Activated naive CD4-positive, alpha-beta T cell treated with anti-CD3 and anti-CD28 coated beads, Interleukin-2, amount 50 U/mL, for 16 hours (primary cell): Measurements from ENCODE around the gene ADAMTS12.
"Not testable (repeated sequence)": the region's sequence is repeated elsewhere in the genome, so short reads cannot be mapped to it uniquely, and the experiment has no call there.

Experiments used
- DNase-seq: peaks from one replicate; pipeline ENCODE4 v3.0.0-alpha.2; 2020

Gene ADAMTS12

DNA sequence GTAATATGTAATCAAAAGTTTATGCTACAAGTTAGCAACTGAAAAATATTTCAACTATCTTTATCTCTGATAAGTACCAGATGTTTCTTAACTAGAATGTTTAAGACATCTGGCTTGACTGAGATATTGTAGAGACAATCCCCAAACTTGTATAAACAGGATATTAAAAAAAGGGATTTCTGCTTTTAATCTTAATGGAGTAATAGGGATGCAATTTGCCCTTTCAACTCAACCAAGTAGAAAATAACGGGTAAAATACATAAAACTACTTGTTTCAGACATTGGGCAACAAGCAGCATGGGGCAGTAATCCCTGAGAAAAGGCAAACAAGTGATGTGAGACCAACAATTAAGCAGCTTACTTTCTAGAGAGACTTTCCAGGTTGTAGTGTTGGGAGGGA lies 9.4 kb upstream of the ADAMTS12 start:
- no peak for DNase-seq

DNA sequence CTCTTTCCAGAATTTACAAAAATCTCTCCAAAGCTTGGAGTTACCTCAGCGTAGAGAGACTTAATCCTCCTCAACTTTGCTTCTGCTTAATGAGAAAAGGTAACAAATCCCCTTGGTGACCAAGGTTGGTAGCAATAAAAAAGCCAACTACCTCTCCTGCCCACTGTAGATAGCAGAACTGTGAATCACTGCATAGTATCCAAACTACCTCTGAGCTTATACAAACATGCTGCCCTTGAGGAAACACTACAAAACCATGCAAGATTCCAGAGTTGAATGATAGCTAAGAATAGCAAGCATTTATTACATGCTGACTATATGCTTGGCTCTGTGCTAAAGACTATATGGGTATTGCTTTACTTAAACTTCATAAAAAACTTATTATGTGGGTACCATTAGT lies 2.8 kb upstream of the ADAMTS12 start:
- no peak for DNase-seq

DNA sequence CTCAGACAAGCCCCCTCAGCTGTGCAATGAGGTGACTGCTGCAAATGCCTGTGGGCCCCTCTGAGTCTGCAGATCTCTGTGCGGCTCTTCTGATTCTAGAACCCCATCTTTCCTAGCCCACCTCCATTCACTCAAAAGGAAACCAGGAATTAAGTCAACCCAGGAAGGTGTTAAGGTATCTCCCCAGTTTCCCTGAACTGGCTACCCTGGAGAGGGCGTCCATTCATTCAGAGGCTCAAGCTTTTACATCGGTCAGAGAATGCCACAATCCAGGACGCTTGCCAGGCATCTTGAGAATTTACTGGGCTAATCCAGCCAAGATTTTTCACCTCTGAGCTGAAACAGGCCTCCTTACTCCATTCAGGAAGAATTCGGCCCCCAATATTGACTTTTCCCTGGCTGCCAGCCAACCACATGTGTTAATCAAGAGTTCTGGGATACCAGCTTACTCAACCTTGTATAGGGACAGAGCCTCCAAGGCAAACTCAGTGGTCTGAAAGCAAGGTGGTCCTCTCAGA lies 889 bp upstream of the ADAMTS12 start:
- DNase-seq = no peak

DNA sequence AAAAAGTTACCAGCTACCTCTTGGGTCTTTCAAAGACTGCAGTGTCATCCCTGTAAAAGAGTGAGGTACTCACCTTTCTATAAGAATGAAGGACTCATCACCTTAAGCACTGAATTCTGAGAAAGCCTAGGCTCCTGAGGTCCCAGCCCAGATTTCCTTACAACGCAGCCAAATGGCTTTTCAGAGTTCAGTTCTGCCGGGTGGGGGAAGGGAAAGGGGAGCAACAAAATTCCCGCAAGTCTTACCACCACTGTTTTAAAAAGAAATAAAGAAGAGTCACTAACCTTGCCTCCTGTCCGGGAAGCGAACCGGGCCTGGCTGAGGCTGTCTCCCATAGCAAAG lies 373 bp downstream of the ADAMTS12 start:
- no peak for DNase-seq

DNA sequence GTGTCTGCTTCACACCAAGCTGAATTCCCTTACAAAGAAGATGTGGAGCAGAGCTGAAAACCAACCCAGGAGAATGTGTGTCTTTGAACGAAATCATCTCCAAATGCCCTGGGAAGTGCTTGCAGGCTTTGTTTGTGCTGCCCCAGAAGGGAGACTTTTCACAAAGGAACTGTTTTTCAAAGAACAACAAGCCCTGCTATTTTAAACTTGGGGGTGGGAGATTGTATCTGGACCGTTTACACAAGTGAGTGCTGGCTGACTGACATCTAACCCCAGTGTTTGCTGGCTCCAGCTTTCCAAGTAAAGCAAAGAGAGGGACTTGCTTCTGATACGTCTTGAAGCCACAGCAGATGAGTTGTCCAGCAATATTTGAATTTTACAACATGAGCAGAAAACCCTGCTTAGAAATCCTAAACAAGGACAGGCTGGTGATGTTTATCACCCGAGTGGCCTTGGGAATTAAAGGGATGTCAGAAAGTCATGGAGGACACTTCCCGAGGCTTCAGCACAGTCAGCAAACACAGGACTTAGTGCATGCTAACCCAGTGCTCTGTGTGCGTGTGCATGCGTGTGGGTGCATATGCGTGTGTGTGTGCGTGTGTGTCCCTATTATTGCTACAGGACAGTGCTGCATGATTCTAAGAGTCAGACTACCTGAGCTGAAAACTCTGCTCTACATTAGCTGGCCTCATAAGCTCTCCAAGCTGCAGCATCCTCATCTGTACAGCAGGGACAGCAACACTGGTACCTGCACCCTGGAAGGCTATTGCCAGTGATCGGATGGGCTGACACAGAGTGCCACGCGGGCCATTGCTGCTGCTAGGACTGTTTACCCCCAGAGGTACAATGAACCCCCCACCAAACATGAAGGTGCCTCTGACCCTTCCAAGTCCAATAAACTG lies 1.4 kb downstream of the ADAMTS12 start:
- no peak for DNase-seq

- DNase-seq = no peak
Measured at GRCh38 chr5:33888587-33888986, 3.2 kb downstream of the ADAMTS12 start.

DNA sequence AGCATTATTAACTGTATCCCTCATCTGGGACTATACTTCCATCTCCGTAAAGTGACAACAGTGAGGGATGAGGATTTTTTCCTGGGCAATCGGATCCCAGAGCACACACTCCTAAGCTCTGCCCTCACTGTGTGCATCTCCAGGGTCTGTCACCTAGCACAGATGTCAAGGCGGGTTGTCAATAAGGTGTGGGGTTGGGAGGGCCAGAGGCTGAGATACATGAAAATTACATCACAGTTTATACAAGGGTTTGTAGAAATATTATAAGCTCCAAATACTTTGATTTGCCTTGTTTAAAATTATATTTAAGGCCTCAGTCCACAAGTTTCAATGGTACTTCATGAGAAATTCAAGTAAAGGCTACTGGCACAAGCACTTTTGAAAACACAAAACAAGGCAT lies 4.5 kb downstream of the ADAMTS12 start:
- DNase-seq = no peak

- DNase-seq = no peak
Measured at GRCh38 chr5:33886283-33886682, 5.5 kb downstream of the ADAMTS12 start.

GRCh38 chr5:33885679-33886078 lies 6.1 kb downstream of the ADAMTS12 start:
- DNase-seq = no peak

DNA sequence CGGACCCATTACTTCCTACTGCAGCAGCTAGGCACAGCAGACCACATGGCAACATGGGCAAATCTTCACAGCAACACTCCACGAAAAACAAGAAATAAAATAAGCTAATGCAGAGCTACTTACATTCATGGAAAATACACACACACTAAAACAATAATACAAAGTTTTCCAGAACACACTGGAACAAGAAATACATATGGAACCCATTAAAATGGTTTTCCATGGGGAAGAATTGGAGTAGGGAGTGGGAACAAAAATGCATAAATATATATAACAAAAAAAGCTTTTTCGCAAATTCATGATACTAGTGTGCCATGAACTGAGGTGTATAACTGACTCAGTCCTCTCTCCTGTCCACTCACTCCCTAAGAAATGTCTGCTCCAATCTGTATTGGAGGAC lies 8.3 kb downstream of the ADAMTS12 start:
- no peak for DNase-seq

DNA sequence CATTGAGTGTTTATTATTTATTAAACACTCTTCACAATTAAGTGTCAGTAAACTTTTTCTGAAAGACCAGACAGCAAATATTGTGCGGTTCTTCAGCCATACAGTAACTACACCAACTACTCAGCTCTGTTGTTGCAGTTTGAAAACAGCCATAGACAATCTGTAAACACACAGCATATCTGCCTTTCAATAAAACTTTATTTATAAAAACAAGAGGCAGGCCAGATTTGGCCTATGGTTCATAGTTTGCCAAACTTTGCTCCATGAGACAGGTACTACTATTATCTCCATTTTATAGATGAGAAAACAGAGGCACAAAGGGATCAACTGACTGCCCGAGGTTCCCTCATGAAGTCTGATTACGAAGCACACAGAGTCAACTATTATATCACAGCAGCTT lies 11.5 kb downstream of the ADAMTS12 start:
- no peak for DNase-seq

DNA sequence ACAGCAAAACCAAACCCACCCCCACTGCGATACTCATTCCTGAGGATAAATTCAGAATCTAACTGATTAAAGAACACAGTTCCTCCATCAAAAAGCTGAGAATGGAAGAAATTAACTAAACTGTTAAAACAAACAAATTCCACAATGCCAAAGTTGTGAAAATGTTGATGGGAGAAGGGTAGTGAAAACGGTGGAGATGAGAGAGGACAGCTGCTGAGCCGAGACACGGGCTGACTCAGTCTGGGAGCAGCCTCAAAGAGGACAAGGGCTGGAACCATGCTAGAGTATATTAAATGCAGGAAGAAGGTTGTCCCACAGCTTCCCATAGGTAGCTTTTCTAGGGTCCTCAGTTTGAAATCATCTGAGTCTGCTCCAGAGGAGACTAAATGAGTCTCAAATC lies 14.3 kb downstream of the ADAMTS12 start:
- DNase-seq = no peak

DNA sequence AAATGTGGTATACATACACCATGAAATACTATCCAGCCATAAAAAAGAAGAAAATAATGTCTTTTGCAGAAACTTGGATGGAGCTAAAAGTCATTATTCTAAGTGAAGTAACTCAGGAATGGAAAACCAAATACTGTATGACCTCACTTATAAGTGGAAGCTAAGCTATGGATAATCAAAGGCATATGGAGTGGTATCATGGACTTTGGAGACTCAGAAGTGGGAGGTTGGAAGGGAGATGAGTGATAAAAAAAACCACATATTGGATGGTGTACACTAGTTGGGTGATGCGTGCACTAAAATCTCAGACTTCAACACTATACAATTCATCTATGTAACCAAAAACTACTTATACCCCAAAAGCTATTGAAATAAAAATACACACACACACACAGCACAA lies 24.5 kb downstream of the ADAMTS12 start:
- no peak for DNase-seq

- DNase-seq = not testable (repeated sequence)
Measured at GRCh38 chr5:33859177-33859576, 32.6 kb downstream of the ADAMTS12 start.

GRCh38 chr5:33857037-33857436 lies 34.8 kb downstream of the ADAMTS12 start:
- DNase-seq = no peak

- DNase-seq = no peak
Measured at GRCh38 chr5:33855396-33855795, 36.4 kb downstream of the ADAMTS12 start.

DNA sequence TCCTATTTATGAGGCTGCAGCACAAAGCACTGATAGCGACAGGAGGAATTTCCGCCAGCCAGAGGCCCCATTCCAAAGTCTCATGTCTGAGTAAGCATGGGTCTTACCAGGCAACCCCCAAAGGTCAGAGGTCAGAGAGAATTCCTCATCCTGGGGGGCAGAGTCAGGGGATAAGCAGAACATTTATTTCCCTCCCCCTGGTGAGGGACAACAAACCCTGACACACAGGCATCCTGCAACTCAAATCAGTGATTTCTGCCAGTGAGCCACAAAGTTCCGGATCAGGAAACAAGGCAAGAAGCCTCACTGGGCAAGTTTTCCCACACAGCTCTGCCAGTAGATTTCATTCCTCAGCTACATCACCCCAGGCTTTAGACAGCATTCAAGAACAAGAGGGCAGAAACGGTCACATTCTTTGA lies 37.0 kb downstream of the ADAMTS12 start:
- DNase-seq = no peak

DNA sequence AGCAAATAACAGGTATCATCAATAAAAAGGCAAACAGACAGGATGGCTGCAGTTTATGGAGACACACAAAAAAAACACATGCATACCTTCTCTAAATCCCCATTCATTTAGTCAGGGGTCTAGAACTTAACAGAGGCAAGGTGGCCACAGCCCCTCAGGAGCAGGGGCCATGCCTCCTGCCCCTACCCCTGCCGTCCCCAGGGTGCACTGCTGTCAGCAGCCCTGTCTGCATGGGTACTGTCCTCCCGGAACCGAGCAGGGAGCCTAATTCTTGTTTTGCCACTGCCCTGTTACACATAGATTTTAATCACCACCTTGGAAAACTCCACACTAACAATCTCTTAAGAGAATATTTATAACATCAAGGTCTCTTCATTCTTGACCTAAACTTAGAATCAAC lies 39.0 kb downstream of the ADAMTS12 start:
- DNase-seq = no peak

DNA sequence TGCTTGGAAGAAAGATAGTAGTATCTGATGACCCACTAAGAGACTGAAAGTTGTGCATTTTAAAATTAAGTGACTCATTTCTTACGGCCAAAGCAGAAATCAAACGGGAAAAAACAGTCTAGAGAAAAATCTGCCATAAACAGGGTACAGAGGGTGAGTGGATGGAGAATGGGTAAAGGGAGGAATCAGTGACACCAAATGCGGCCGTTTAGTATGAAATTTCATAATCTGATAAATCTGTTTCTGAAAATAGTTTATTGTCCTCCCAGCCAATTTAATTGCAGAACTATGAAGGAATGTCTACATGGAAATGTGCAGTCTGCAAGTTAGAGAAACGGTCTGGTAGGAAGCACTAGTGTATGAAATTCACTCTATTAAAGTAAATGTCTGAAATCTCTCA lies 39.5 kb downstream of the ADAMTS12 start:
- DNase-seq = no peak

DNA sequence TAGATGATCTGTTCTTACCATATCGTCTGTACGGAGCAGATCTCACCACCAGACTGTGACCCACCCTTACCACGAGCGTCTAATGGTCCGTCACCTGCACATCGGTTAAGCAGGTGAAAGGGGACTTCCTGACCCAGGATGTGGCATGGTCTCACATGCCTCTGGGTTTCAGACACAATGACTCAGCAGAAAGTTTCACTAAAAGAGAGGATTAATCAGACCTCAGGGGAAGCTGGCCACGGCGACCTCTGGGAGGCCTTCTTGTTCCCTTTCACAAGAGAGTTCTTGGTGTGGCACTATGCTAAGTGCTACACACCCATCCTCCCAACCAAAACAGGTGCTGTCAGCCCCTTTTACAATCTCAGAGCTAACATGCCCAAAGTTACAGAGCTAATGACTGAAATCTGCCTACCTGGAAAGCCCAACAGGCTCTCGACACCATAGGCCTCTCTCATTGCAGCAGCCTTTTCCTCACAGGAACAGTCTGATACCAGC lies 41.6 kb downstream of the ADAMTS12 start:
- DNase-seq = no peak

- no peak for DNase-seq
Measured at GRCh38 chr5:33848554-33848953, 43.2 kb downstream of the ADAMTS12 start.

DNA sequence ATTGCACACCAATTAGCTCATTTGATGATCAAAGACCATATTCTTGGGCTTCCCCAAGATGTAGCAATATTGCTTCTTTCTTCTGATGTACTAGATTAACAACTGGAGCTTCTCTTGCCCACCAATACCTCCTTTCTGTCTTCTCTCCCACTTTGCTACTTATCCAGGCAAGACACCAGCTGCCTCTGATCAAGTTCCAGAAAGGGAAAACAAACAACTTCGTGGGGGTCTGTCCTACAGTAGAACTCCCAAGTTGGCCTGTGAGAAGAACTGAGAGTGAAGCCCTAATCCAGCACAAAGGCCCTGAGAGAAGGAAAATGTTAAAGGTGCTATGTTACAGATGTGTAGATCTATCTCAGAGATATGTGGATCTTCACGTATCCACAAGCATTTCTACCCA lies 44.9 kb downstream of the ADAMTS12 start:
- no peak for DNase-seq

DNA sequence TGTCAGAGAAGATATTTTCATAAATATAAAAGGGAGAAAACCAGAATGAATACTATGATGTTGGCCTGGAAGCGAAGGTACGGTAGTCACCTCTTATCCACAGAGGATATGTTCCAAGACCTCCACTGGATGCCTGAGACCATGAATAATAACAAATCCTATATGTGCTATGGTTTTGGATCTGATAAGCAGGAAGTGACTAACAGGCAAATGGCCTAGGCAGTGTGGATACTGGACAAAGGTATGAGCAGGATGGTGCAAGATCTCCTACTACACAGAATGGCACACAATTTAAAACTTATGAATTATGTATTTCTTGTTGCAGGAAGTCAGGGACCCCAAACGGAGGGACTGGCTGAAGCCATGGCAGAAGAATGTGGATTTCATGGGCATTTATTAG lies 48.2 kb downstream of the ADAMTS12 start:
- no peak for DNase-seq

- DNase-seq = no peak
Measured at GRCh38 chr5:33842456-33842855, 49.3 kb downstream of the ADAMTS12 start.

DNA sequence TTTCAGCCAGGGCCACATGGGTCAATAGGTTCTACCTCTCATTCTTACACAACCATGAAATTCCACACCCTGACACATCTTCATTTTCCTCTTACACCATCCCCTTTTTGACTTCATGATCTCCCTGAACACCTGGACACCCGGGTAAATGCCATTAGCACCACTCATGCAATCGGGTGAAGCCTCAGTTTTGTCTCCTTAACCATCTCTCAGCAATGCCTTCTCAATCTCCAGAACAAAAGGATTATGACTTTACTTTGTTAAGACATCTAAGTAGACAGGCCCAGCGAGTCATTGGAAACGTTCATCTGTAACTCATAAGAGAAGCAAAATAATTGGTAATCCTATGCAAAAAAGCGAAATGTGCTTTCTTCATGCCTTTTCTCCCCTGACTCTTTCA lies 49.9 kb downstream of the ADAMTS12 start:
- DNase-seq = no peak
